ENCODE measurements around the gene PLK1.
"Not testable (repeated sequence)": the region's sequence is repeated elsewhere in the genome, so short reads cannot be mapped to it uniquely, and the experiment has no call there.

PLK1 gene

GRCh38 chr16:23710504-23710903 lies 31.8 kb downstream of the PLK1 start:
- no peak for DNase-seq (ENCODE audit: low read depth)

- DNase-seq (ENCODE audit: low read depth) = no peak
Observed at GRCh38 chr16:23711785-23712184, 33.1 kb downstream of the PLK1 start.

- DNase-seq (ENCODE audit: low read depth) = no peak
Observed at GRCh38 chr16:23712976-23713375, 34.3 kb downstream of the PLK1 start, which contains the start of gene ERN2. TSS of gene ERN2 (minus strand) at chr16:23713222. CDS start at chr16:23713187, 35 bp downstream.

- no peak for DNase-seq (ENCODE audit: low read depth)
Observed at GRCh38 chr16:23716484-23716883, 37.8 kb downstream of the PLK1 start.

GRCh38 chr16:23722613-23723240 lies 44.0 kb downstream of the PLK1 start:
- DNase-seq (ENCODE audit: low read depth) = not testable (repeated sequence)

GRCh38 chr16:23724096-23724784 lies 45.6 kb downstream of the PLK1 start:
- DNase-seq (ENCODE audit: low read depth) = no peak

GRCh38 chr16:23724785-23725131 lies 46.1 kb downstream of the PLK1 start:
- no peak for DNase-seq (ENCODE audit: low read depth)

GRCh38 chr16:23726710-23727109 lies 48.0 kb downstream of the PLK1 start:
- DNase-seq (ENCODE audit: low read depth) = no peak

GRCh38 chr16:23728112-23728477 lies 49.4 kb downstream of the PLK1 start:
- DNase-seq (ENCODE audit: low read depth) = no peak

GRCh38 chr16:23729503-23730424 lies 51.1 kb downstream of the PLK1 start:
- no peak for DNase-seq (ENCODE audit: low read depth)

GRCh38 chr16:23734176-23734893 lies 55.6 kb downstream of the PLK1 start:
- no peak for DNase-seq (ENCODE audit: low read depth)

- DNase-seq (ENCODE audit: low read depth) = not testable (repeated sequence)
Observed at GRCh38 chr16:23737423-23738028, 58.8 kb downstream of the PLK1 start.

- DNase-seq (ENCODE audit: low read depth) = no peak
Observed at GRCh38 chr16:23739516-23739915, 60.8 kb downstream of the PLK1 start.
